ENCODE results near the gene OVCH2.
"Not testable (repeated sequence)": the region's sequence is repeated elsewhere in the genome, so short reads cannot be mapped to it uniquely, and the experiment has no call there.

The OVCH2 gene, protein sequence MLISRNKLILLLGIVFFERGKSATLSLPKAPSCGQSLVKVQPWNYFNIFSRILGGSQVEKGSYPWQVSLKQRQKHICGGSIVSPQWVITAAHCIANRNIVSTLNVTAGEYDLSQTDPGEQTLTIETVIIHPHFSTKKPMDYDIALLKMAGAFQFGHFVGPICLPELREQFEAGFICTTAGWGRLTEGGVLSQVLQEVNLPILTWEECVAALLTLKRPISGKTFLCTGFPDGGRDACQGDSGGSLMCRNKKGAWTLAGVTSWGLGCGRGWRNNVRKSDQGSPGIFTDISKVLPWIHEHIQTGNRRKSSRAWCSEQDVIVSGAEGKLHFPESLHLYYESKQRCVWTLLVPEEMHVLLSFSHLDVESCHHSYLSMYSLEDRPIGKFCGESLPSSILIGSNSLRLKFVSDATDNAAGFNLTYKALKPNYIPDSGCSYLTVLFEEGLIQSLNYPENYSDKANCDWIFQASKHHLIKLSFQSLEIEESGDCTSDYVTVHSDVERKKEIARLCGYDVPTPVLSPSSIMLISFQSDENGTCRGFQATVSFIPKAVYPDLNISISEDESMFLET

DNA sequence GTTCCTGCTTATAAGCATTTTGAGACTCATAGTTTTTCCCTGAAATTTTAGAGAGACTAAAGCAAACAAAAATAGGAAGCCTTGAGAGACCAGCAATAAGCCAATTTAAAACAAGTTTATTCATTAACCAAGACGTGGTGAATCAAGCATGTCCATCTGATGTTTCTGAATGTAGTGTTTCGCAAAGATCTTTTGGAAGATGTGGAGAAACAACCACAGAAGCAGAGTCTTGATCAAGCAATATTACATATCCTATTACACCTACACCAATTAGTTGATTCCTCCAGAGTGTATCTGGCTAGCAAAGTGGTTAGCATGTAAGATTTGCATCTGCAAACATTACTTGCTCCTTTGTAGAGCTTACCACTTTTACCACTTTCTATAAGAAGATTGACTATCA lies at the start of gene OVCH2:
Gene OVCH2 (minus strand): TSS at position 101 of the 400 bp plus-strand sequence. CDS start 83 bp downstream, at position 18.
- Histone ChIP-seq H3K4me3 (ENCODE audit: low read depth in 1 of 2, low read length in 2 of 2) (no peak within 1 kb of the TSS), H3K27ac (ENCODE audit: low read depth, low read length) (no peak within 1 kb of the TSS), H3K36me3 (ENCODE audit: insufficient read depth, low read length) (no peaks in the 10 kb centered on the region), H3K9ac (ENCODE audit: low read length) (no peak within 1 kb of the TSS), H3K27me3 (ENCODE audit: control insufficient read depth in 1 of 2, insufficient read depth in 2 of 2, low read length in 2 of 2) (no peaks in the 10 kb centered on the region), H3K4me1 (ENCODE audit: insufficient read depth, low read length) (no peaks in the 10 kb centered on the region), H3K9me3 (ENCODE audit: low read length) (no peaks in the 10 kb centered on the region)

DNA sequence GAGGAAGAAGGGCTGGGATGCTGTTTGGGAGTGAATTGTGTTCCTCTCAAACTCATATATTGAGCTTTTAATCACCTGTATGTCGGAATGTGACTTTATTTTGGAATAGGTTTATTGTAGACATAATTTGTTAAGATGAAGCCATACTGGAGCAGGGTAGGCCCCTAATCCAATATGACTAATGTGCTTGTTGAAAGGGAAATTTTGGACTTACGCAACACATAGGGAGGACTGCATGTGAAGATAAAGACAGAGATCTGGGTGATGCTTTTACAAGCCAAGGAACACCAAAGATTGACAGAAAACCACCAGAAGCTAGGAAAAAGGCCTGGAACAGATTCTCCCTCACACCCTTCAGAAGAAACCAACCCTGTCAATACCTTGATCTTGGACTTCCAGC lies 43.2 kb upstream of the OVCH2 start:
- Histone ChIP-seq H3K9me3 (ENCODE audit: low read length) (no peaks in the 10 kb centered on the region), H3K9ac (ENCODE audit: low read length) (no peak overlapping the region), H3K27ac (ENCODE audit: low read depth, low read length) (no peak overlapping the region), H3K4me3 (ENCODE audit: low read depth in 1 of 2, low read length in 2 of 2) (no peak overlapping the region), H3K27me3 (ENCODE audit: control insufficient read depth in 1 of 2, insufficient read depth in 2 of 2, low read length in 2 of 2) (no peaks in the 10 kb centered on the region), H3K4me1 (ENCODE audit: insufficient read depth, low read length) (no peaks in the 10 kb centered on the region), H3K36me3 (ENCODE audit: insufficient read depth, low read length) (no peaks in the 10 kb centered on the region)

DNA sequence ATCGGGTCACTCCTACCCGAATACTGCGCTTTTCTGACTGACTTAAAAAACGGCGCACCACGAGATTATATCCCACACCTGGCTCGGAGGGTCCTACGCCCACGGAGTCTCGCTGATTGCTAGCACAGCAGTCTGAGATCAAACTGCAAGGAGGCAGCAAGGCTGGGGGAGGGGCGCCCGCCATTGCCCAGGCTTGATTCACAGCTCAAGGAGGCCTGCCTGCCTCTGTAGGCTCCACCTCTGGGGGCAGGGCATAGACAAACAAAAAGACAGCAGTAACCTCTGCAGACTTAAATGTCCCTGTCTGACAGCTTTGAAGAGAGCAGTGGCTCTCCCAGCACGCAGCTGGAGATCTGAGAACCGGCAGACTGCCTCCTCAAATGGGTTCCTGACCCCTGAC lies 28.5 kb upstream of the OVCH2 start:
- H3K4me3 ChIP-seq (ENCODE audit: low read depth in 1 of 2, low read length in 2 of 2); H3K36me3 ChIP-seq (ENCODE audit: insufficient read depth, low read length); H3K9ac ChIP-seq (ENCODE audit: low read length); H3K4me1 ChIP-seq (ENCODE audit: insufficient read depth, low read length); H3K27ac ChIP-seq (ENCODE audit: low read depth, low read length); H3K27me3 ChIP-seq (ENCODE audit: control insufficient read depth in 1 of 2, insufficient read depth in 2 of 2, low read length in 2 of 2); H3K9me3 ChIP-seq (ENCODE audit: low read length): not testable (repeated sequence)

DNA sequence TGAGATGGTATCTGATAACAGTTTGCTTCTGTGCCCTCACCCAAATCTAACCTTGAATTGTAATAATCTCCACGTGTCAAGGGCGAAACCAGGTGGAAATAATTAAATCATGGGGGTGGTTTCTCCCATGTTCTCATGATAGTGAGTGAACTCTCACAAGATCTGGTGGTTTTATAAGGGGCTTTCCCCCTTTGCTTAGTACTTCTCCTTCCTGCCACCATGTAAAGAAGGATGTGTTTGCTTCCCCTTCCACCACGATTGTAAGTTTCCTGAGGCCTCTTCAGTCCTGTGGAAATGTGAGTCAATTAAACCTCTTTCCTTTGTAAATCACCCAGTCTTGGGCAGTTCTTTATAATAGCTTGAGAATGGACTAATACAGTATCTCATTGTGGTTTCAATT lies 8.5 kb upstream of the OVCH2 start:
- Histone ChIP-seq H3K4me1 (ENCODE audit: insufficient read depth, low read length) (no peaks in the 10 kb centered on the region), H3K4me3 (ENCODE audit: low read depth in 1 of 2, low read length in 2 of 2) (no peak overlapping the region), H3K36me3 (ENCODE audit: insufficient read depth, low read length) (no peaks in the 10 kb centered on the region), H3K27me3 (ENCODE audit: control insufficient read depth in 1 of 2, insufficient read depth in 2 of 2, low read length in 2 of 2) (no peaks in the 10 kb centered on the region), H3K9ac (ENCODE audit: low read length) (no peak overlapping the region), H3K9me3 (ENCODE audit: low read length) (no peaks in the 10 kb centered on the region), H3K27ac (ENCODE audit: low read depth, low read length) (no peak overlapping the region)

DNA sequence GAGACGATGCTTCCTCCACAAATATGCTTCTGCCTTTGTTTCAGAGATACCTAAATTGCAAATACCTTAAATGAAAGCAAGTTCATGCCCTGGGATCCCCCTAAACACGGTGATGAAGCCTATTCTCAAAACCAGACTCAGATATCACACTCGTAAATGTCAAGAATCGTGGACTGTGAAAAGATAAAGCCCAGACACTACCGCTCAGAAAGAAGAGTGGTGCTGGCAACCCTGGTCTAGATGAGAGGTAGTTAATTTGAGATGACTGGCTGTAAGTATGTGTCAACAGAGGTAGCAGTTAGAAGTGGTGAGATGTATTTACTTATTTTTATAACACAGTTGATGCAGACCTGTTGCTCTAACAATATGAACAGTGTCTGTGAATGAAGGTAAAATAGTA lies 2.5 kb downstream of the OVCH2 start:
- H3K4me3 ChIP-seq (ENCODE audit: low read depth in 1 of 2, low read length in 2 of 2): no peak overlapping the region

DNA sequence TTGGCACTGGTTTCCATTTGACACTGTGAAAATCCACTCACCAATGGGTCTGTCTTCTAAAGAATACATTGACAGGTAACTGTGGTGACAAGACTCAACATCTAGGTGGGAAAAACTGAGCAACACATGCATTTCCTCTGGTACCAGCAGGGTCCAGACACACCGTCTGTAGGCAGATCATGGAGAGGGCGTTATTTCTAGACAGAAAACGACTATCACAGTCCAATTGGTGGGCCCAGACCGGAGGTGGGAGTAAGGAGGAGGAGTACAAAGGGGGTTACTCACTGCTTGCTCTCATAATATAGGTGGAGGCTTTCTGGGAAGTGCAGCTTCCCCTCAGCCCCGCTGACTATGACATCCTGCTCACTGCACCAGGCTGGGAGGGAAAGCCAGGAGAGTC lies 9.9 kb downstream of the OVCH2 start:
- Histone ChIP-seq H3K36me3 (ENCODE audit: insufficient read depth, low read length) (no peaks in the 10 kb centered on the region), H3K4me3 (ENCODE audit: low read depth in 1 of 2, low read length in 2 of 2) (no peak overlapping the region), H3K9me3 (ENCODE audit: low read length) (no peaks in the 10 kb centered on the region), H3K27ac (ENCODE audit: low read depth, low read length) (no peak overlapping the region), H3K27me3 (ENCODE audit: control insufficient read depth in 1 of 2, insufficient read depth in 2 of 2, low read length in 2 of 2) (no peaks in the 10 kb centered on the region), H3K9ac (ENCODE audit: low read length) (no peak overlapping the region), H3K4me1 (ENCODE audit: insufficient read depth, low read length) (no peaks in the 10 kb centered on the region)

More for the DNA sequence above, 2.5 kb downstream of the OVCH2 start:
- H3K36me3 ChIP-seq (ENCODE audit: insufficient read depth, low read length): no peaks in the 10 kb centered on the region
- no peak overlapping the region for H3K9ac ChIP-seq (ENCODE audit: low read length)
- H3K27me3 ChIP-seq (ENCODE audit: control insufficient read depth in 1 of 2, insufficient read depth in 2 of 2, low read length in 2 of 2): no peaks in the 10 kb centered on the region
- no peaks in the 10 kb centered on the region for H3K4me1 ChIP-seq (ENCODE audit: insufficient read depth, low read length)
- no peaks in the 10 kb centered on the region for H3K9me3 ChIP-seq (ENCODE audit: low read length)
- no peak overlapping the region for H3K27ac ChIP-seq (ENCODE audit: low read depth, low read length)

DNA sequence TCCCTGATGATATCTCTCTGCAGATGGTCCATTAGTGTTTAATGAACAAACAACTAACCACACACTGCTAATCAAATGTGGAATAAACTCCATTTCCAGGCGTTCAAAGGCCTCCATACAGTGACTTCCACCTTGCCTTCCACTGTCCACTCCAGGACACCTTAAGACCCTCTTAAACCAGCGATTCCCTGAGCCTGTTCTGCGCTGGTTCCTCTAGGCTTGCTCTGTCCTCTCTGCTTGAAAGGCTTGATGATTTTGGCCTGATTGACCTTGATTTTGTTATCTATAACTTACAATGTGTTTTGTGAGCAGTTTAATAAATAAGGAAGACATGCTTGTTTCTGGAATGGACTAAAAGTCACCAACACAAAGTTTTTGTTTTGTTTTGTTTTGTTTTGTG lies 12.0 kb downstream of the OVCH2 start:
- H3K9ac ChIP-seq (ENCODE audit: low read length): no peak overlapping the region
- H3K4me1 ChIP-seq (ENCODE audit: insufficient read depth, low read length): no peaks in the 10 kb centered on the region
- no peaks in the 10 kb centered on the region for H3K36me3 ChIP-seq (ENCODE audit: insufficient read depth, low read length)
- no peaks in the 10 kb centered on the region for H3K27me3 ChIP-seq (ENCODE audit: control insufficient read depth in 1 of 2, insufficient read depth in 2 of 2, low read length in 2 of 2)
- no peak overlapping the region for H3K4me3 ChIP-seq (ENCODE audit: low read depth in 1 of 2, low read length in 2 of 2)
- H3K27ac ChIP-seq (ENCODE audit: low read depth, low read length): no peak overlapping the region
- no peaks in the 10 kb centered on the region for H3K9me3 ChIP-seq (ENCODE audit: low read length)

DNA sequence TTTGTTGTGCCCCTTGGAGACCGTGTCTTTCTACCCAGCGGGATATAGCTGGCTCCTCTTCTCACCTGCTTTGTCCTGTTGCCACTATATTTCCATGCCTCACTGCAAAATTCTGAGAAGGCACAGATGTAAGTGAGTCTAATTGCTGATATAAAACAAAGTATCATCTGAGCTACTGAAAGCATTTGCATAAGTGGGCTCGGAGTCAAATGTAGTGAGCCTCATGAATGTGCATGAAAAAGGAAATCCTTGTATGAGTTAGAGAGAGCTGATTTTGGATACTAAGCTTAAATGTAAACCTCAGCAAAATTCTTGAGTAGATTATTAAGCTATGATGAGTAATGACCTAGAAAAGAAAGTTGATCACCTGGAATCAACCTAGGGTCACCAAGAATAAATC lies 13.9 kb downstream of the OVCH2 start:
- Histone ChIP-seq H3K4me1 (ENCODE audit: insufficient read depth, low read length) (no peaks in the 10 kb centered on the region), H3K4me3 (ENCODE audit: low read depth in 1 of 2, low read length in 2 of 2) (no peak overlapping the region), H3K27me3 (ENCODE audit: control insufficient read depth in 1 of 2, insufficient read depth in 2 of 2, low read length in 2 of 2) (no peaks in the 10 kb centered on the region), H3K27ac (ENCODE audit: low read depth, low read length) (no peak overlapping the region), H3K36me3 (ENCODE audit: insufficient read depth, low read length) (no peaks in the 10 kb centered on the region), H3K9me3 (ENCODE audit: low read length) (no peaks in the 10 kb centered on the region), H3K9ac (ENCODE audit: low read length) (no peak overlapping the region)

DNA sequence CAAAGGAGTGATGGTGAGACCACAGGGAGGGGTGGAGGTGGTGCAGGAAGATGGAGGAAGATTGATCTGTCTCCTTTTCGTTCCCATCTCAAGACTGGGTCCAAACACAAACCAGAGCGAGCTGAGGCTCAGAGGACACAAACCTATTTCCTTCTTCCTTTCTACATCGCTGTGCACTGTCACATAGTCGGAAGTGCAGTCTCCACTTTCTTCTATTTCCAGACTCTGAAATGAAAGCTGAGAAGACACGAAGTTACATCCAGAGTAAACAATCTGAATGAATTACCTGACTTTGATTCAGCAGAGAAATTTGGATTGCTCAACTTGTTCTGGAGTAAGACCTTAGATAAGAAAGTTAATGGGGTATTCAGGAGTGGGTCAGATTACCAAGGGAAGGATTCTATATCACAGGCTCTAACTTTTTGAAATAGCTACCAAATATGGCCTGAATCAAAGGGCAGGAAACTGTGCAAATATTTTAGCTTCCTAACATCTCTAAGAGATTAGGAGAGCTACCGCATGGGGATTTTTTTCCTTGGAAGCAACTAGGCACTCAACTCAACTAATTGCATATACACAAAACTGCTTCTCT lies 14.4 kb downstream of the OVCH2 start:
- Histone ChIP-seq H3K27ac (ENCODE audit: low read depth, low read length) (no peak overlapping the region), H3K4me3 (ENCODE audit: low read depth in 1 of 2, low read length in 2 of 2) (no peak overlapping the region), H3K36me3 (ENCODE audit: insufficient read depth, low read length) (no peaks in the 10 kb centered on the region), H3K9me3 (ENCODE audit: low read length) (no peaks in the 10 kb centered on the region), H3K27me3 (ENCODE audit: control insufficient read depth in 1 of 2, insufficient read depth in 2 of 2, low read length in 2 of 2) (no peaks in the 10 kb centered on the region), H3K9ac (ENCODE audit: low read length) (no peak overlapping the region), H3K4me1 (ENCODE audit: insufficient read depth, low read length) (no peaks in the 10 kb centered on the region)

DNA sequence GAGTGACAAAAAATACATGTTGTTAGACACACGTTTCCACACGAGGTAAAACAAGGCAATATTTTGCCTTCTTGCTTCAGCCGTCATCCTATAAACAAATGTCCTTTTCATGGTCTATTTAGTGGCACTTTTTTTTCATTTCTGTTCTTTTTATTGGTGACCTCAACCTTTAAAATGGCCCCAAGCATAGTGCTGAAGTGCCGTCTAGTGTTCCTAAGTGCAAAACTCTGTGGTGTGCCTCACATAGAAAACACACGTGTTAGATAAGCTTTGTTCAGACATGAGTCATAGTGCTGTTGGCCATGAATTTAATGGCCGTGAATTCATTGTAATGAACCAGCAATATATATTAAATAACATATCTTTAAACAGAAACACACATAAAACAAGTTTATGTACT lies 15.6 kb downstream of the OVCH2 start:
- Histone ChIP-seq H3K4me1 (ENCODE audit: insufficient read depth, low read length) (no peaks in the 10 kb centered on the region), H3K27ac (ENCODE audit: low read depth, low read length) (no peak overlapping the region), H3K27me3 (ENCODE audit: control insufficient read depth in 1 of 2, insufficient read depth in 2 of 2, low read length in 2 of 2) (no peaks in the 10 kb centered on the region), H3K36me3 (ENCODE audit: insufficient read depth, low read length) (no peaks in the 10 kb centered on the region), H3K9ac (ENCODE audit: low read length) (no peak overlapping the region), H3K4me3 (ENCODE audit: low read depth in 1 of 2, low read length in 2 of 2) (no peak overlapping the region), H3K9me3 (ENCODE audit: low read length) (no peaks in the 10 kb centered on the region)

DNA sequence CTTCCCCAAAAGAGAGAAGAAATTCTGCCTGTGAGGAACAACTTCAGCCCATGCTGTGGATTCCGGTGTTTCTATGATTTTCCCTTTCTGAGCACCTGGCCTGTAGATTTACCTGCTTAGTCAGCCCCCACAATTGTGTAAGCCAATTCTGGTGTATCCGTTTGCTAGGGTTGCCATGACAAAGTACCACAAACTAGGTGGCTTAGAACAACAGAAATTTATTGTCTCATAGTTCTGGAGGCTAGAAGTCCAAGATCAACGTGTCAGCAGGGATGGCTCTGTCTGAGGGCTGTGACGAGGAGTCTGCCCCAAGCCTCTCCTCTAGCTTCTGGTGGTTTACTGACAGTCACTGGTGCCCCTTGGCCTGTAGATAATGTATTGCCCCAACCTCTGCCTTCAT lies 17.0 kb downstream of the OVCH2 start:
- Histone ChIP-seq H3K9ac (ENCODE audit: low read length) (no peak overlapping the region), H3K4me1 (ENCODE audit: insufficient read depth, low read length) (no peaks in the 10 kb centered on the region), H3K27me3 (ENCODE audit: control insufficient read depth in 1 of 2, insufficient read depth in 2 of 2, low read length in 2 of 2) (no peaks in the 10 kb centered on the region), H3K9me3 (ENCODE audit: low read length) (no peaks in the 10 kb centered on the region), H3K4me3 (ENCODE audit: low read depth in 1 of 2, low read length in 2 of 2) (no peak overlapping the region), H3K27ac (ENCODE audit: low read depth, low read length) (no peak overlapping the region), H3K36me3 (ENCODE audit: insufficient read depth, low read length) (no peaks in the 10 kb centered on the region)

Data from muscle layer of colon (tissue), 2 donors.